HCT116 (cell line): ENCODE data around the gene CAPG.

Source experiments
- CEBPB ChIP-seq: IDR thresholded peaks from 2 replicates; pipeline ENCODE4 v1.6.1; 2012; ENCODE audit warnings: low read depth
- EGR1 ChIP-seq: IDR thresholded peaks from 2 replicates; pipeline ENCODE4 v1.6.1; 2012; ENCODE audit warnings: low read depth
- ELF1 ChIP-seq: IDR thresholded peaks from 2 replicates; pipeline ENCODE4 v1.6.1; 2012; ENCODE audit warnings: low read depth, borderline replicate concordance
- EZH2 ChIP-seq: fragments of 200-600 bp; sonication (generic); IDR thresholded peaks from 2 replicates; pipeline ENCODE4 v1.6.1; 2017; ENCODE audit warnings: antibody characterized with exemption, mixed run types
- EZH2phosphoT487 ChIP-seq: fragments of 200-600 bp; IDR thresholded peaks from 2 replicates; pipeline ENCODE4 v1.6.1; 2018; ENCODE audit warnings: antibody characterized with exemption, borderline replicate concordance
- POLR2A ChIP-seq: IDR thresholded peaks from 2 replicates; pipeline ENCODE4 v1.7.0; 2011; ENCODE audit warnings: borderline replicate concordance; ENCODE audit not compliant: insufficient read depth, insufficient read length; ENCODE audit errors: extremely low read depth
- POLR2AphosphoS5 ChIP-seq: IDR thresholded peaks from 2 replicates; pipeline ENCODE4 v1.6.1; 2011; ENCODE audit warnings: mild to moderate bottlenecking, low read depth, low read length, moderate library complexity
- RAD21 ChIP-seq: IDR thresholded peaks from 2 replicates; pipeline ENCODE4 v1.6.1; 2012; ENCODE audit warnings: low read depth, mild to moderate bottlenecking
- ZNF274 ChIP-seq: fragments of 200-500 bp; sonication (Bioruptor generic); IDR thresholded peaks from 2 replicates; pipeline ENCODE4 v1.6.1; 2014; ENCODE audit warnings: mild to moderate bottlenecking, low read depth, low read length, inconsistent platforms
- TF ChIP-seq, protein P1 (sequence below), 3 experiments: fragments of 200-600 bp in 1 of 3; sonication (generic) in 1 of 3; IDR thresholded peaks in 2 of 3; conservative IDR thresholded peaks in 1 of 3; 2 replicates each; pipeline ENCODE4 v1.5.1; 2012 to 2017; ENCODE audit warnings: low read depth in 2 of 3, low read length in 2 of 3, antibody characterized with exemption in 1 of 3, borderline replicate concordance in 1 of 3, control low read depth in 1 of 3, mild to moderate bottlenecking in 1 of 3, mixed read lengths in 1 of 3, mixed run types in 1 of 3, moderate library complexity in 1 of 3; ENCODE audit not compliant: insufficient read depth in 1 of 3
- TF ChIP-seq, protein P2 (sequence below): IDR thresholded peaks from 2 replicates; pipeline ENCODE4 v1.6.1; 2012; ENCODE audit warnings: low read depth

DNA sequence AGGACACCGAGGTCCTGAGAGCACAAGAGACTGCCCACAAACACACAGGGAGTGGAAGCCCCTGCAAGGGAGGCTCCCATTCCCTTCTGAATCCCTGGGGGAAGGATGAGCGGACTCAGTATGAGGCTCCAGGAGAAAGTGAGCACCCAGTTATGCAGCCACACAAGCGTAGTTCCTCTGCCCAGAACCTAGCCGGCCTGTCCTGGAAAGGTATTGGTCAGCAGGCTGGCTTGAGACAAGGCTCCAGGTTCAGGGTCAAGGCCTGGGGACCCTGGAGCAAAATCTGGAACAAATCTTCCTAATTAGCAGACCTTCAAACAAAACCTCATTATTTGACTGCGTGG is 1.2 kb upstream of the CAPG start:
- TF ChIP-seq EGR1 (no peak), POLR2A (no peak), EZH2phosphoT487 (no peak), ZNF274 (no peak), RAD21 (no peak), CEBPB (no peak), POLR2AphosphoS5 (no peak), ELF1 (no peak), EZH2 (no peak)
- TF ChIP-seq, protein P1, sequence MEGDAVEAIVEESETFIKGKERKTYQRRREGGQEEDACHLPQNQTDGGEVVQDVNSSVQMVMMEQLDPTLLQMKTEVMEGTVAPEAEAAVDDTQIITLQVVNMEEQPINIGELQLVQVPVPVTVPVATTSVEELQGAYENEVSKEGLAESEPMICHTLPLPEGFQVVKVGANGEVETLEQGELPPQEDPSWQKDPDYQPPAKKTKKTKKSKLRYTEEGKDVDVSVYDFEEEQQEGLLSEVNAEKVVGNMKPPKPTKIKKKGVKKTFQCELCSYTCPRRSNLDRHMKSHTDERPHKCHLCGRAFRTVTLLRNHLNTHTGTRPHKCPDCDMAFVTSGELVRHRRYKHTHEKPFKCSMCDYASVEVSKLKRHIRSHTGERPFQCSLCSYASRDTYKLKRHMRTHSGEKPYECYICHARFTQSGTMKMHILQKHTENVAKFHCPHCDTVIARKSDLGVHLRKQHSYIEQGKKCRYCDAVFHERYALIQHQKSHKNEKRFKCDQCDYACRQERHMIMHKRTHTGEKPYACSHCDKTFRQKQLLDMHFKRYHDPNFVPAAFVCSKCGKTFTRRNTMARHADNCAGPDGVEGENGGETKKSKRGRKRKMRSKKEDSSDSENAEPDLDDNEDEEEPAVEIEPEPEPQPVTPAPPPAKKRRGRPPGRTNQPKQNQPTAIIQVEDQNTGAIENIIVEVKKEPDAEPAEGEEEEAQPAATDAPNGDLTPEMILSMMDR (IDR thresholded peaks at IDR 0.05 in 2 of 3, conservative IDR thresholded peaks at IDR 0.05 in 1 of 3; ENCODE audit: borderline replicate concordance in 1 of 3, insufficient read depth in 1 of 3, low read depth in 2 of 3, low read length in 2 of 3) = no peak
- TF ChIP-seq, protein P2, sequence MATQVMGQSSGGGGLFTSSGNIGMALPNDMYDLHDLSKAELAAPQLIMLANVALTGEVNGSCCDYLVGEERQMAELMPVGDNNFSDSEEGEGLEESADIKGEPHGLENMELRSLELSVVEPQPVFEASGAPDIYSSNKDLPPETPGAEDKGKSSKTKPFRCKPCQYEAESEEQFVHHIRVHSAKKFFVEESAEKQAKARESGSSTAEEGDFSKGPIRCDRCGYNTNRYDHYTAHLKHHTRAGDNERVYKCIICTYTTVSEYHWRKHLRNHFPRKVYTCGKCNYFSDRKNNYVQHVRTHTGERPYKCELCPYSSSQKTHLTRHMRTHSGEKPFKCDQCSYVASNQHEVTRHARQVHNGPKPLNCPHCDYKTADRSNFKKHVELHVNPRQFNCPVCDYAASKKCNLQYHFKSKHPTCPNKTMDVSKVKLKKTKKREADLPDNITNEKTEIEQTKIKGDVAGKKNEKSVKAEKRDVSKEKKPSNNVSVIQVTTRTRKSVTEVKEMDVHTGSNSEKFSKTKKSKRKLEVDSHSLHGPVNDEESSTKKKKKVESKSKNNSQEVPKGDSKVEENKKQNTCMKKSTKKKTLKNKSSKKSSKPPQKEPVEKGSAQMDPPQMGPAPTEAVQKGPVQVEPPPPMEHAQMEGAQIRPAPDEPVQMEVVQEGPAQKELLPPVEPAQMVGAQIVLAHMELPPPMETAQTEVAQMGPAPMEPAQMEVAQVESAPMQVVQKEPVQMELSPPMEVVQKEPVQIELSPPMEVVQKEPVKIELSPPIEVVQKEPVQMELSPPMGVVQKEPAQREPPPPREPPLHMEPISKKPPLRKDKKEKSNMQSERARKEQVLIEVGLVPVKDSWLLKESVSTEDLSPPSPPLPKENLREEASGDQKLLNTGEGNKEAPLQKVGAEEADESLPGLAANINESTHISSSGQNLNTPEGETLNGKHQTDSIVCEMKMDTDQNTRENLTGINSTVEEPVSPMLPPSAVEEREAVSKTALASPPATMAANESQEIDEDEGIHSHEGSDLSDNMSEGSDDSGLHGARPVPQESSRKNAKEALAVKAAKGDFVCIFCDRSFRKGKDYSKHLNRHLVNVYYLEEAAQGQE = no peak
